LNCaP clone FGC (cell line): ENCODE results near the gene NID2.

Experiments used
- DNase-seq: peaks from one replicate; pipeline ENCODE4 v3.0.0-alpha.2; 2011; ENCODE audit warnings: low read depth
- H3K4me3 ChIP-seq: 2 replicates; pipeline ENCODE4 v1.5.1; 2011; ENCODE audit warnings: mild to moderate bottlenecking, low read depth, low read length, control low read depth
- TF ChIP-seq, protein P1 (sequence below): IDR thresholded peaks from 2 replicates; pipeline ENCODE4 v1.5.1; 2012; ENCODE audit warnings: mild to moderate bottlenecking; ENCODE audit not compliant: control insufficient read depth, insufficient read depth; ENCODE audit errors: extremely low read depth

The NID2 gene

DNA sequence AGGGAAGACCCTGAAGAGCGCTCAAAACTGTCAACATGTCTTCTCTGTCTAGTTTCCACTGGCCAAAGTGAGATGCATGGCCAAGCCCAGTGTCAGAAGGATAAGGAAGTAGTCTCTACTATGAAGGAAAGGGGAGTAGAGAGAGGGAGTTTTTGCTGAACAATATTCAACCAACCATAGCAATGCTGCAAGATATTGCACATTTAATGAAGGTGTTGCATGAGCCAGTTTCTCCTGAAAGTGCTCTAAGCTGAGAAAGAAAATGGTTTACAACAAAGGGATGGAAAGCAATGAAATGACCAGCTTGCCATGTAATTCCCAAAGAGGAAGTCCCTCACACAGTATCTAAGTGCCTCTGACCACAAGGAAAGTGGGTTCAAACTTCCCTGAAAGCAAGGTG is 40.0 kb upstream of the NID2 start:
- DNase-seq: no peak
- no peak overlapping the region for H3K4me3 ChIP-seq
- TF ChIP-seq, protein P1, sequence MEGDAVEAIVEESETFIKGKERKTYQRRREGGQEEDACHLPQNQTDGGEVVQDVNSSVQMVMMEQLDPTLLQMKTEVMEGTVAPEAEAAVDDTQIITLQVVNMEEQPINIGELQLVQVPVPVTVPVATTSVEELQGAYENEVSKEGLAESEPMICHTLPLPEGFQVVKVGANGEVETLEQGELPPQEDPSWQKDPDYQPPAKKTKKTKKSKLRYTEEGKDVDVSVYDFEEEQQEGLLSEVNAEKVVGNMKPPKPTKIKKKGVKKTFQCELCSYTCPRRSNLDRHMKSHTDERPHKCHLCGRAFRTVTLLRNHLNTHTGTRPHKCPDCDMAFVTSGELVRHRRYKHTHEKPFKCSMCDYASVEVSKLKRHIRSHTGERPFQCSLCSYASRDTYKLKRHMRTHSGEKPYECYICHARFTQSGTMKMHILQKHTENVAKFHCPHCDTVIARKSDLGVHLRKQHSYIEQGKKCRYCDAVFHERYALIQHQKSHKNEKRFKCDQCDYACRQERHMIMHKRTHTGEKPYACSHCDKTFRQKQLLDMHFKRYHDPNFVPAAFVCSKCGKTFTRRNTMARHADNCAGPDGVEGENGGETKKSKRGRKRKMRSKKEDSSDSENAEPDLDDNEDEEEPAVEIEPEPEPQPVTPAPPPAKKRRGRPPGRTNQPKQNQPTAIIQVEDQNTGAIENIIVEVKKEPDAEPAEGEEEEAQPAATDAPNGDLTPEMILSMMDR: no peak

DNA sequence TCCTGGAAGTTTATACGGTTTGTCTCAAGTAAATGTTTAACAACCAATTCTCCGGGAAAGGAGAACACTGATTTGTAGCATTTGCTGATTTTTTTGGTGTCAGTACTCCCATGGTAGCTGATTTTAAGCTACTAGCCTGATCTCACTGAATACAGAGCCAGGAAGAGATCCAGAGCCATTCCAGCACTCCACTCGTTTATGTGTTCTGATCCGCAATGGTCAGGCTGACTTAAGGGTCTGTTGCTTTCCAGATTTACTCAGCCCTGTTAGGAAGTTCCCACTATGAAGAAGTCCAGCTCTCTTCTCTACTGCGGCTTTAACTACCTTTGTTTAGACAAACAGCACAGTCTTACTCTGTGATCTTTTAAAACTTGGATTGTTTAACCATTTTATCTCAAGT is 38.0 kb upstream of the NID2 start:
- peak; percentile 1 for DNase-seq
- TF ChIP-seq, protein P1: no peak

DNA sequence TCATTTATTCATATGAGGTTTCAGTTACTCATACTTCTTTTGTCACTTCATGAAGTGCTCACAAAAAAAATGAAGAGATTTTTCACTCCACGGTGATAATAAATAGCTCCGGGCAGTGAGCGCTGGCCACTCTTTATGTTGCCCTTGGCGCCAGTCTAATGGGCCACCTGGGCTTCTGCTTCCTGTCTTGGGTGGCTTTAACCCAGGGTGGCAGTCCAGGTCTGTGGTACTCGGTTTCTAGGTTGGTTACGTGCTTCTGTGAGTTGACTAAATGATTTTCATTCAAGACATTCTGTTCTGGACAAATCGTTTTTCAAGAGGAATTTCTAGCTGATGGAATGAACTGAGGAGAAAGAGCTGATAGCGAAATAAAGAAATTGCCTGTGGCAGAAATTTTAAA is 34.6 kb upstream of the NID2 start:
- no peak for DNase-seq
- TF ChIP-seq, protein P1: no peak
- H3K4me3 ChIP-seq: no peak overlapping the region

More for the DNA sequence above, 38.0 kb upstream of the NID2 start:
- no peak overlapping the region for H3K4me3 ChIP-seq

DNA sequence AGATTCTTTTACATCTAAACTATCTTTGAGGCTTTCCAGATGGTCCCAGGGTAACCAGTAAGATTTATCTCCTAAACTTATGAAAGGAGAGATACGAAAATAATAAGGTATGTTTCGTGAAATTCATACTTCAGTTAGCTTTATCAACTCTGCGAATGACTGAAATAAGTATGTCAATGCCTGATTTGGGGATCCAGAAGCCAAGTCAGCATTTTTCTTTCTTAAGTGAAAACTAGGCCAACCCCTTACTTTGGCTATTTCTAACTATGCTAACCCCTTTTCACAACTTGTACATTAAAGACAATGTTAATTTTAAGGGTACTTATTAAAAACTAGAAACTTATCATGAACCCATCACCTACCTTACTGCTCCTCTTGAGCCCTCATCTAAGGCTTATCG is 26.9 kb upstream of the NID2 start:
- H3K4me3 ChIP-seq: no peak overlapping the region
- TF ChIP-seq, protein P1: no peak
- no peak for DNase-seq

DNA sequence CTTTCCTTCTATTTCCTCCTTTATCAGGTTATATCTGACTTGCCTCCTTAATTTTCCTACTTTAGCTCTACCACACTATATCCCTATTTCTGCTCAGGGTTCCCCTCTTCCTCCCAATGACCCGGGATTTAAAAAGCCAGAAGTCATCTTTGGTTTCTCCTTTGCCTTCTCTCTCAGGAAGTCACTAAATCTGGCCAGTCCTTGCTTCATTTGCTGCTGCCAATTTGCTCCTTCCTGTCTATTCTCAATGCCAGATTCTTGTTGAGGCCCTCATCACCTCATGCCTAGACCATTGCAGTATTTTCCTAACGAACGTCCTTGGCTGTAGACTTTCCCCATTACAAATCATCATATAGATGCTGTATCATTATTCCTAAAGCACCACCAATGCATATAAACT is 26.5 kb upstream of the NID2 start:
- TF ChIP-seq, protein P1: no peak
- no peak overlapping the region for H3K4me3 ChIP-seq

DNA sequence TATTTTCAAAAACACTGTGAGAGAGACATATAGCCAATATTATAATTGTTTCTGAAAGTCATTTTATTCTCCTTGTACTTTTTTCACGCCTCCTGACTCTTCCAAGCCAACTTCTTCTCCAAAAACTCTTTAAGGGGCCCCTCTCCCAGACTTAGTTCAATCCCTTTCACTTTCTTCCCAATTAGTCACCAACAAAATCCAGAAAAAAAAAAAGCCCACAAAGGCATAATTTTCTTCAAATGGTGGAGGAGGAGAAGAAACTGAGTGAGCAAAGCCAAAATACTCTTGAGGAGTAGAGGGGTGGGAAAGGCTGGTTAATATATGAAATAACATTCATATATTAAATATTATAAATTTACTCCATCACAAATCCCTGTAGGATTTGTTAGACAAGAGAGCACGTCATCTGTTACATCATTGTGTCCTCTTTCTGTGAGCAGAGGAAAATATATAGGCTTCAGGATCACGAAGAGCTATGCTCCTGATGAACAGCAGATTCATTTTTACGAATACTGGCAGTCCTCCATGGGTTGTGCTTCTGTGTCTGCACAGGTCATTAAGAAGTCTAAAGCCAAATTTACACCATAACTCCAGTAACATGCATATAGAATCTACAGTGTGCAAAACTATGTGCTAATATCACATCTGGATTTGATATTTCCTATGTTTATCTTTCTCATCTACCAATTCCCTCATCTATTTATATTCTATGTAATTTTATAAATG is 25.9 kb upstream of the NID2 start:
- TF ChIP-seq, protein P1: no peak
- no peak overlapping the region for H3K4me3 ChIP-seq
- no peak for DNase-seq

More for the DNA sequence above, 26.5 kb upstream of the NID2 start:
- DNase-seq: no peak

DNA sequence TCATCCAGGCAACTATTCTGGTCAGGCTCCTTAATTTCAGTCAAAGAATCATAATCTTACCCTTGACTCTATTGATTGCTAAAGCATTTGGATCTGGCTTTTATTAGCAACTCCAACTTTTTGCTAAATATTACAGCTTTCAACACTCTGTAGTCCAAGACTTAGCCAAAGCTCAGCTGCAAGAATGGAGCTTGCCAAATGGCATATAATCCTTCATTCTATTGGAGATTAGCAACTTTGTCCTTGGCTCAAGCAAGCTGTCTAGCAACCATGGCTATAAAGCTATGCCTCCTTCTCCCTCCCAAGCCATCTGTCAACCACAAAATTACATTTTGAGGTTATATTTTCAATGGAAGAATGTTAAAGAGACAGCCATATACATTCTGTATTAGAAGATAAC is 23.1 kb upstream of the NID2 start:
- TF ChIP-seq, protein P1: no peak
- no peak for DNase-seq
- no peak overlapping the region for H3K4me3 ChIP-seq
